GM12878 (cell line): Measurements from ENCODE around the gene MRPL36. TPM values are rescaled to one million over a fixed set of nuclear protein-coding genes. Genes with fewer than 3 reads are reported as not detected.
A peak's percentile ranks its signal among the peaks of the same experiment; 100 is the strongest.
"Not testable (repeated sequence)": the region's sequence is repeated elsewhere in the genome, so short reads cannot be mapped to it uniquely, and the experiment has no call there.

Experiments
- ATAC-seq: fragments of 200-7000 bp; cut with Tn5 transposase; 3 replicates; pipeline ENCODE4 v1.9.1; 2020; ENCODE audit warnings: mild to moderate bottlenecking, moderate library complexity
- BruUV-seq: library from RNA; stranded (reverse); fragments of 400-500 nt; replicated peaks from 2 replicates; lab custom pipeline; 2021; lab: Mats Ljungman, UMichigan
- CTCF ChIA-PET: fragments of 300-600 bp; sonication (Branson Sonifier 250); formaldehyde crosslinking; extraction: SDS; loops from one replicate; lab custom pipeline; 2021; ENCODE audit warnings: inconsistent platforms; lab: Yijun Ruan, JAX
- POLR2A ChIA-PET: fragments of 350-600 bp; formaldehyde crosslinking; extraction: SDS; loops from one replicate; lab custom pipeline; 2021; ENCODE audit warnings: inconsistent platforms; lab: Charles Lee
- RAD21 ChIA-PET: fragments of 300-600 bp; sonication (Branson Sonifier 250); formaldehyde crosslinking; loops from one replicate; lab custom pipeline; 2023; ENCODE audit warnings: antibody characterized with exemption; ENCODE audit not compliant: unreplicated experiment; lab: Charles Lee
- SMC1A ChIA-PET: fragments of 300-600 bp; sonication (Branson Sonifier 250); formaldehyde crosslinking; loops from one replicate; lab custom pipeline; 2023; ENCODE audit not compliant: unreplicated experiment, uncharacterized antibody; lab: Charles Lee
- DNase-seq: peaks from one replicate; pipeline ENCODE4 v3.0.0-alpha.2; 2011; ENCODE audit warnings: low read depth, low spot score
- FAIRE-seq: peaks from 3 replicates; lab custom pipeline; 2011; peaks lifted over from hg19 to GRCh38; lab: Jason Lieb, UNC
- H2AFZ ChIP-seq: 2 replicates; pipeline ENCODE4 v1.6.0; 2011; ENCODE audit warnings: low read depth, low read length, control low read depth; ENCODE audit not compliant: control insufficient read depth
- H3K27ac ChIP-seq: 2 replicates; pipeline ENCODE4 v1.5.1; 2011; ENCODE audit warnings: control low read depth; ENCODE audit not compliant: control insufficient read depth, insufficient read depth
- H3K27me3 ChIP-seq, 2 experiments: replicated peaks in 1 of 2; 2 replicates each; pipeline versions ENCODE4 v1.6.0 to v1.6.1; 2011; ENCODE audit warnings: low read length in 1 of 2; ENCODE audit not compliant: control insufficient read depth in 2 of 2, insufficient read depth in 2 of 2
- H3K36me3 ChIP-seq, 2 experiments: 2 replicates each; pipeline ENCODE4 v1.5.1; 2011; ENCODE audit warnings: low read length in 1 of 2; ENCODE audit not compliant: control insufficient read depth in 2 of 2, insufficient read depth in 2 of 2
- H3K4me1 ChIP-seq: 2 replicates; pipeline ENCODE4 v1.6.1; 2011; ENCODE audit warnings: mild to moderate bottlenecking, low read length, moderate library complexity, mixed read lengths; ENCODE audit not compliant: control insufficient read depth, insufficient read depth
- H3K4me2 ChIP-seq: 2 replicates; pipeline ENCODE4 v1.6.0; 2011; ENCODE audit warnings: control low read depth; ENCODE audit not compliant: control insufficient read depth, insufficient read depth
- H3K4me3 ChIP-seq: fragments of 200-600 bp; sonication (generic); 2 replicates; pipeline ENCODE4 v1.5.1; 2016
- H3K79me2 ChIP-seq: 2 replicates; pipeline ENCODE4 v1.6.0; 2011; ENCODE audit warnings: low read length; ENCODE audit not compliant: control insufficient read depth, insufficient read depth
- H3K9ac ChIP-seq: 2 replicates; pipeline ENCODE4 v1.8.0; 2011; ENCODE audit warnings: low read length, control low read depth, mixed read lengths; ENCODE audit not compliant: control insufficient read depth, insufficient read depth
- H3K9me3 ChIP-seq: replicated peaks from 3 replicates; pipeline ENCODE4 v1.5.1; 2011; ENCODE audit warnings: mild to moderate bottlenecking, low read length; ENCODE audit not compliant: control insufficient read depth, insufficient read depth
- H4K20me1 ChIP-seq: 2 replicates; pipeline ENCODE4 v1.6.0; 2011; ENCODE audit not compliant: control insufficient read depth, insufficient read depth
- CREM ChIP-seq: IDR thresholded peaks from 2 replicates; pipeline ENCODE4 v1.6.1; 2014; ENCODE audit warnings: antibody characterized with exemption, low read depth
- FOS ChIP-seq: IDR thresholded peaks from 3 replicates; pipeline ENCODE4 v1.6.1; 2011; ENCODE audit warnings: borderline replicate concordance; ENCODE audit not compliant: insufficient read length; ENCODE audit errors: extremely low read depth
- NFYB ChIP-seq: IDR thresholded peaks from 2 replicates; pipeline ENCODE4 v1.6.1; 2011; ENCODE audit warnings: low read depth, mild to moderate bottlenecking, low read length, improper control_type of control experiment, moderate library complexity; ENCODE audit not compliant: insufficient read depth
- POLR2AphosphoS5 ChIP-seq: IDR thresholded peaks from 2 replicates; pipeline ENCODE4 v1.6.1; 2011; ENCODE audit warnings: mild to moderate bottlenecking, low read length, inconsistent platforms
- POU2F2 ChIP-seq: IDR thresholded peaks from 3 replicates; pipeline ENCODE4 v1.6.1; 2011; ENCODE audit warnings: low read depth, mild to moderate bottlenecking, low read length, borderline replicate concordance
- RAD51 ChIP-seq: fragments of 450-650 bp; IDR thresholded peaks from 2 replicates; pipeline ENCODE4 v1.6.1; 2016; ENCODE audit warnings: moderate library complexity, mild to moderate bottlenecking, inconsistent platforms
- RFX5 ChIP-seq: IDR thresholded peaks from 2 replicates; pipeline ENCODE4 v1.6.1; 2011; ENCODE audit warnings: low read depth, low read length, improper control_type of control experiment
- SIN3A ChIP-seq: IDR thresholded peaks from 2 replicates; pipeline ENCODE4 v1.6.1; 2012; ENCODE audit warnings: low read depth, low read length, improper control_type of control experiment
- SP1 ChIP-seq: IDR thresholded peaks from one replicate; pipeline ENCODE4 v1.6.1; 2011; ENCODE audit warnings: low read depth, low read length
- SREBF2 ChIP-seq: IDR thresholded peaks from 2 replicates; pipeline ENCODE4 v1.6.1; 2012; ENCODE audit warnings: mild to moderate bottlenecking, low read length
- TARDBP ChIP-seq: IDR thresholded peaks from 2 replicates; pipeline ENCODE4 v1.6.1; 2016; ENCODE audit warnings: borderline replicate concordance
- ZNF687 ChIP-seq: fragments of 450-650 bp; IDR thresholded peaks from 2 replicates; pipeline ENCODE4 v1.6.1; 2017; ENCODE audit warnings: mild to moderate bottlenecking, moderate library complexity
- WGBS: methylation state at CpG from one replicate; pipeline ENCODE4 v1.1.6; 2016; ENCODE audit warnings: low lambda C conversion rate; ENCODE audit not compliant: insufficient replicate concordance, insufficient coverage; ENCODE audit errors: missing lambda C conversion rate; 5-methylcytosine and 5-hydroxymethylcytosine counted together
- in situ Hi-C: fragments of 300-500 bp; cut with MboI; formaldehyde crosslinking; loops from 9 replicates; pipeline ENCODE4 v1.14.3; 2018; ENCODE audit warnings: mixed read lengths
- intact Hi-C: fragments of 100-400 bp; cut with micrococcal nuclease; formaldehyde crosslinking; loops from one replicate; pipeline ENCODE4 v1.14.2; 2022; ENCODE audit not compliant: unreplicated experiment
- polyA plus RNA-seq, 11 experiments: library from polyadenylated mRNA; depleted of rRNA in 4 of 11; unstranded in 6 of 11; stranded (reverse) in 5 of 11; fragments of >200 nt; fragmentation: Nextera tagmentation in 4 of 11; fragmentation: Illumina TruSeq in 1 of 11; extraction: Ambion mirVana in 4 of 11; extraction: Trizol in 1 of 11; gene quantifications; 1 replicate in 1 of 11; 2 replicates in 10 of 11; pipeline versions ENCODE4 v1.2.1 to v1.2.3, GENCODE V29; 2011 to 2016; ENCODE audit warnings: inconsistent platforms in 2 of 11, missing spikeins in 2 of 11, low read depth in 1 of 11
- total RNA-seq, 4 experiments: library from RNA; depleted of rRNA in 3 of 4; stranded (reverse); fragments of >200 nt in 3 of 4; fragmentation: Illumina TruSeq in 1 of 4; extraction: Trizol in 1 of 4; gene quantifications; 2 replicates each; pipeline versions ENCODE4 v1.2.1 to v1.2.3, GENCODE V29; 2013 to 2021

MRPL36 gene
- total and polyA plus RNA-seq, 10 of the 15 experiments (the other 5 are each of a cell fraction or from before 2014, with no cell fraction given) = 89.2 to 559 (median 152) TPM

- no peak for ATAC-seq
- Histone ChIP-seq H3K27me3 (no peaks in the 10 kb centered on the region), H3K4me1 (peaks cover 55% of the 10 kb centered on the region), H3K79me2 (peaks cover 2% of the 10 kb centered on the region), H3K27ac (peak overlapping the region; percentile 64), H4K20me1 (no peaks in the 10 kb centered on the region), H2AFZ (peak overlapping the region; percentile 48), H3K9ac (no peak overlapping the region), H3K9me3 (no peaks in the 10 kb centered on the region; the same call in 2 of the 3 replicates), H3K36me3 (no peaks in the 10 kb centered on the region), H3K4me3 (no peak overlapping the region), H3K4me2 (peak overlapping the region; percentile 70)
- in situ Hi-C loops = no loop called here
- SMC1A ChIA-PET = interaction anchor here (1.4 to 1.6 kb wide), 2 partner anchors 9 to 13 kb away, joined by 4 to 8 read pairs; partner anchors contain the start of gene MRPL36
- RAD21 ChIA-PET = interaction anchor here (1.0 kb wide), 1 partner anchor 24 kb away, joined by 3 read pairs; no protein-coding TSS in a partner anchor
- DNase-seq = no peak
- BruUV-seq = TSS peak; percentile 83
- CTCF ChIA-PET = interaction anchor here (0.5 kb wide), 1 partner anchor 16 kb away, joined by 3 read pairs; no protein-coding TSS in a partner anchor
- intact Hi-C loops = loop anchor here (10.0 kb wide), 1 partner anchor 475 kb away; no protein-coding TSS in a partner anchor
- TF ChIP-seq RAD51 (no peak), SREBF2 (no peak), RFX5 (no peak), CREM (no peak), TARDBP (no peak), SIN3A (no peak)
- POLR2A ChIA-PET = interaction anchor here (1.3 to 1.8 kb wide), 2 partner anchors 10 to 11 kb away, joined by 3 to 8 read pairs; partner anchors contain the start of gene MRPL36
- peak; percentile 41 for FAIRE-seq
- 63% methylated on average over 10 of the region's 10 CpGs for WGBS
Observed at GRCh38 chr5:1789834-1790471, 9.7 kb downstream of the MRPL36 start.

- Histone ChIP-seq H3K4me2 (peak overlapping the region; percentile 70), H3K4me1 (peaks cover 59% of the 10 kb centered on the region), H2AFZ (peak overlapping the region; percentile 48; the same call in 1 of the 2 replicates)
- POLR2A ChIA-PET = interaction anchor here (1.3 to 1.8 kb wide), 2 partner anchors 11 kb away, joined by 3 to 8 read pairs; partner anchors contain the start of gene MRPL36
- RAD21 ChIA-PET = interaction anchor here (1.0 kb wide), 1 partner anchor 23 kb away, joined by 3 read pairs; no protein-coding TSS in a partner anchor
- H4K20me1 ChIP-seq, intact Hi-C loops, BruUV-seq, H3K27me3 ChIP-seq, H3K36me3 ChIP-seq, H3K79me2 ChIP-seq: not testable (repeated sequence)
- WGBS = 76% methylated on average over 3 of the region's 3 CpGs
- SMC1A ChIA-PET = interaction anchor here (1.6 kb wide), 1 partner anchor 10 kb away, joined by 4 read pairs; the partner anchor contains the start of gene MRPL36
- TF ChIP-seq NFYB = peak; percentile 79
- TF ChIP-seq FOS = peak; percentile 3
- peak; percentile 74 for TF ChIP-seq POLR2AphosphoS5
- peak; percentile 31; the same call in 1 of the 3 replicates for TF ChIP-seq POU2F2
- TF ChIP-seq ZNF687 = 0 out of 2 replicates have a peak, but pooled peaks have one; percentile 14
- 0 out of 2 replicates have a peak, but pooled peaks have one; percentile 19 for TF ChIP-seq RFX5
- TF ChIP-seq SP1 = peak; percentile 27
- TF ChIP-seq, all 136 proteins: peak for 7; not testable (repeated sequence) for 129
- H3K9ac ChIP-seq, in situ Hi-C loops, H3K9me3 ChIP-seq, DNase-seq, H3K4me3 ChIP-seq: not testable (repeated sequence)
- peak overlapping the region; percentile 64; the same call in 1 of the 2 replicates for H3K27ac ChIP-seq
- CTCF ChIA-PET = interaction anchor here (1.3 kb wide), 1 partner anchor 19 kb away, joined by 3 read pairs; no protein-coding TSS in a partner anchor
- ATAC-seq = peak; percentile 7
- FAIRE-seq = peak; percentile 75
Observed at GRCh38 chr5:1789438-1789833, 10.2 kb downstream of the MRPL36 start.
